T-cell (primary cell): ENCODE results near the gene ITGA7. TPM values are rescaled to one million over a fixed set of nuclear protein-coding genes. Genes with fewer than 3 reads are reported as not detected.
"Not testable (repeated sequence)": the region's sequence is repeated elsewhere in the genome, so short reads cannot be mapped to it uniquely, and the experiment has no call there.

Experiments
- ATAC-seq, 4 experiments: fragments of 200-7000 bp in 3 of 4; fragments of 150-1000 bp in 1 of 4; cut with Tn5 transposase; replicated peaks in 1 of 4; 1 replicate in 3 of 4; 2 replicates in 1 of 4; pipeline ENCODE4 v1.10.0; 2021; ENCODE audit warnings: moderate library complexity in 3 of 4, mild to moderate bottlenecking in 2 of 4, moderate number of reproducible peaks in 1 of 4
- CTCF ChIA-PET, 2 donors: fragments of 300-600 bp; sonication (Branson Sonifier 250); formaldehyde crosslinking; loops; one replicate each; lab custom pipeline; 2022; ENCODE audit warnings: antibody characterized with exemption in 2 of 2; lab: Charles Lee
- POLR2A ChIA-PET, 2 donors: fragments of 300-600 bp; sonication (Branson Sonifier 250); formaldehyde crosslinking; loops; one replicate each; lab custom pipeline; 2022; ENCODE audit warnings: antibody characterized with exemption in 2 of 2; lab: Charles Lee
- DNase-seq, 35 experiments: peaks; one replicate each; pipeline versions ENCODE4 v3.0.0 to v3.0.0-alpha.2; 2013 to 2023
- H3K27ac ChIP-seq: one replicate; pipeline ENCODE4 v1.5.1; 2013; ENCODE audit warnings: low read length
- H3K27me3 ChIP-seq, 2 experiments: replicated peaks in 1 of 2; 1 replicate in 1 of 2; 2 replicates in 1 of 2; pipeline versions ENCODE4 v1.6.1 to v1.7.0; 2013; ENCODE audit warnings: low read length in 1 of 2, mixed read lengths in 1 of 2; ENCODE audit not compliant: control insufficient read depth in 2 of 2, insufficient read depth in 2 of 2; ENCODE audit errors: extremely low read depth in 1 of 2
- H3K36me3 ChIP-seq, 2 donors: 1 replicate in 1 of 2; 2 replicates in 1 of 2; pipeline versions ENCODE4 v1.6.1 to v1.7.0; 2013; ENCODE audit warnings: low read length in 1 of 2; ENCODE audit not compliant: control insufficient read depth in 2 of 2, insufficient read depth in 1 of 2; ENCODE audit errors: extremely low read depth in 1 of 2
- H3K4me1 ChIP-seq, 2 experiments: 1 replicate in 1 of 2; 2 replicates in 1 of 2; pipeline versions ENCODE4 v1.6.1 to v1.7.0; 2013; ENCODE audit warnings: low read length in 2 of 2, mixed read lengths in 1 of 2; ENCODE audit not compliant: insufficient read depth in 2 of 2, control insufficient read depth in 1 of 2; ENCODE audit errors: extremely low read depth in 1 of 2
- H3K4me3 ChIP-seq, 2 donors: 1 replicate in 1 of 2; 2 replicates in 1 of 2; pipeline versions ENCODE4 v1.5.1 to v1.7.0; 2013; ENCODE audit warnings: mild to moderate bottlenecking in 2 of 2, low read length in 1 of 2, moderate library complexity in 1 of 2; ENCODE audit not compliant: control insufficient read depth in 1 of 2; ENCODE audit errors: extremely low read depth in 1 of 2
- H3K9me3 ChIP-seq: 2 replicates; pipeline ENCODE4 v1.7.0; 2013
- H3K27ac Mint-ChIP-seq, 2 donors: one replicate each; pipeline ENCODE4 v1.8.0; 2020 to 2021; ENCODE audit warnings: mild to moderate bottlenecking in 2 of 2, mixed read lengths in 2 of 2
- H3K27me3 Mint-ChIP-seq, 2 donors: one replicate each; pipeline ENCODE4 v1.8.0; 2021 to 2022; ENCODE audit warnings: mixed read lengths in 2 of 2
- H3K36me3 Mint-ChIP-seq: one replicate; pipeline ENCODE4 v1.8.0; 2021; ENCODE audit warnings: mixed read lengths
- H3K4me1 Mint-ChIP-seq, 3 donors: one replicate each; pipeline ENCODE4 v1.8.0; 2020 to 2022; ENCODE audit warnings: mixed read lengths in 3 of 3, mild to moderate bottlenecking in 1 of 3
- H3K4me3 Mint-ChIP-seq, 3 donors: one replicate each; pipeline ENCODE4 v1.8.0; 2020 to 2022; ENCODE audit warnings: mild to moderate bottlenecking in 3 of 3, mixed read lengths in 3 of 3, moderate library complexity in 3 of 3
- H3K9me3 Mint-ChIP-seq, 3 donors: one replicate each; pipeline ENCODE4 v1.8.0; 2020 to 2022; ENCODE audit warnings: mixed read lengths in 3 of 3
- WGBS: methylation state at CpG from one replicate; pipeline ENCODE4 v1.1.5; 2013; ENCODE audit warnings: missing lambda C conversion rate; ENCODE audit not compliant: insufficient coverage; 5-methylcytosine and 5-hydroxymethylcytosine counted together
- total RNA-seq, 35 experiments: library from RNA in 6 of 35; stranded (reverse) in 6 of 35; fragments of 120-200 nt in 1 of 35; gene quantifications; one replicate each; pipeline versions ENCODE4 v1.2.1 to v1.2.4 and lab custom pipeline; 2013 to 2026

Gene ITGA7
- total RNA-seq, 5 donors from 2014 or later (not counting 1 experiment from before 2014, with no cell fraction given), result 2.6 to 4.6 (median 3.1) TPM

DNA sequence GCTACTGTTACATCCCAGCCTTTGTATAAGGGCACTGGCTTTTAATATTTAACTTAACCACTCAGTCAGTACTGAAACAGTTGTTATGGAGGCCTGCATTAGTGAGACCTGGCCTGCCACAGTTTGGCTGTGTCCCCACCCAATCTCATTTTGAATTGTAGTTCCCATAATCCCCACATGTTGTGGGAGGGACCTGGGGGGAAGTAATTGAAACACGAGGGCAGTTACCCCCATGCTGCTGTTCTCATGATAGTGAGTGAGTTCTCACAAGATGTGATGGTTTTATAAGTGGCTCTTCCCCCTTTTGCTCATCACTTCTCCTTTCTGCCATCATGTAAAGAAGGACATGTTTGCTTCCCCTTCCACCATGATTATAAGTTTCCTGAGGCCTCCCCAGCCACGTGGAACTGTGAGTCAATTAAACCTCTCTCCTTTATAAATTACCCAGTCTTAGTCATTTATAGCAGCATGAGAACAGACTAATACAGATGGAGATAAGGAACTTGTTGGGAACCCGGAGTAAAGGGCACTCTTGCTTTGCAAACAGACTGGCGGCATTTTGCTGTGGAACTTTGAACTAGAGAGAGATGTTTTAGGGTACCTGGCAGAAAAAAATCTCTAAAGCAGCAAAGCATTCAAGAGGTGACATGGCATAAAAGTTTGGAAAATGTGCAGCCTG is 56.9 kb downstream of the ITGA7 start:
- H3K27ac ChIP-seq, result not testable (repeated sequence)

GRCh38 chr12:55647027-55647426 is 60.7 kb downstream of the ITGA7 start:
- no peaks in the 10 kb centered on the region for H3K9me3 Mint-ChIP-seq
- H3K36me3 ChIP-seq, result no peaks in the 10 kb centered on the region
- no peak overlapping the region for H3K4me3 Mint-ChIP-seq
- H3K9me3 ChIP-seq, result no peaks in the 10 kb centered on the region
- H3K4me3 ChIP-seq, result no peak overlapping the region
- DNase-seq (no peak), ATAC-seq (no peak)
- peaks cover 0 to 15% of the 10 kb centered on the region in 2 experiments for H3K4me1 ChIP-seq
- peaks cover 15 to 28% (median 18%) of the 10 kb centered on the region in 3 donors for H3K4me1 Mint-ChIP-seq
- ChIA-PET CTCF (interaction anchor here (1.0 to 4.4 kb wide), 5 partner anchors 9 to 91 kb away, joined by 3 to 37 read pairs (median 3); partner anchors contain the start of gene BLOC1S1 (in 1 of the 2)), POLR2A (no interaction called here)
- H3K27me3 Mint-ChIP-seq, result no peaks in the 10 kb centered on the region
- peak overlapping the region; percentile 54 to 75 for H3K27ac Mint-ChIP-seq
- H3K27me3 ChIP-seq, result no peaks in the 10 kb centered on the region
- no peaks in the 10 kb centered on the region for H3K36me3 Mint-ChIP-seq
- peak overlapping the region; percentile 74 for H3K27ac ChIP-seq
- WGBS, result no CpG with 5 or more reads among the region's 5 CpGs

More for the DNA sequence above, 56.9 kb downstream of the ITGA7 start:
- DNase-seq, H3K9me3 Mint-ChIP-seq, H3K36me3 ChIP-seq, H3K27me3 Mint-ChIP-seq, H3K4me3 Mint-ChIP-seq, POLR2A ChIA-PET, ATAC-seq, H3K27ac Mint-ChIP-seq, H3K27me3 ChIP-seq, H3K4me3 ChIP-seq, H3K9me3 ChIP-seq, H3K36me3 Mint-ChIP-seq: not testable (repeated sequence)
- H3K4me1 Mint-ChIP-seq, result peaks cover 10 to 14% (median 14%) of the 10 kb centered on the region in 3 donors
- H3K4me1 ChIP-seq, result peaks cover 0 to 10% of the 10 kb centered on the region in 2 experiments
- 60% methylated on average over 1 of the region's 4 CpGs for WGBS
- CTCF ChIA-PET, result interaction anchor here in 1 of 2 donors (0.6 kb wide), 1 partner anchor 985 kb away, joined by 4 read pairs; no protein-coding TSS in a partner anchor

GRCh38 chr12:55644591-55644990 is 63.1 kb downstream of the ITGA7 start:
- Mint-ChIP-seq H3K27me3 (no peaks in the 10 kb centered on the region), H3K27ac (no peak overlapping the region), H3K4me3 (no peak overlapping the region), H3K4me1 (peaks cover 21 to 28% (median 22%) of the 10 kb centered on the region in 3 donors), H3K9me3 (no peaks in the 10 kb centered on the region), H3K36me3 (no peaks in the 10 kb centered on the region)
- no peak for ATAC-seq
- WGBS, result no CpG with 5 or more reads among the region's 1 CpG
- peaks cover 0 to 15% of the 10 kb centered on the region in 2 experiments for H3K4me1 ChIP-seq
- no peaks in the 10 kb centered on the region for H3K27me3 ChIP-seq
- ChIA-PET POLR2A (interaction anchor here in 1 of 2 donors (0.6 kb wide), 1 partner anchor 22 kb away, joined by 5 read pairs; no protein-coding TSS in a partner anchor), CTCF (interaction anchor here (0.6 to 4.4 kb wide), 5 partner anchors 12 to 245 kb away, joined by 3 to 37 read pairs (median 4); no protein-coding TSS in a partner anchor)
- no peak overlapping the region for H3K27ac ChIP-seq
- H3K4me3 ChIP-seq, result no peak overlapping the region
- no peaks in the 10 kb centered on the region for H3K36me3 ChIP-seq
- H3K9me3 ChIP-seq, result no peaks in the 10 kb centered on the region
- DNase-seq, result no peak

- peaks cover 22 to 30% (median 25%) of the 10 kb centered on the region in 3 donors for H3K4me1 Mint-ChIP-seq
These were observed 65.0 kb downstream of the ITGA7 start for GRCh38 chr12:55642669-55643068.

GRCh38 chr12:55642267-55642666 is 65.4 kb downstream of the ITGA7 start:
- Histone ChIP-seq H3K4me1 (peaks cover 0 to 23% of the 10 kb centered on the region in 2 experiments), H3K4me3 (no peak overlapping the region), H3K27me3 (peaks cover 0 to 3% of the 10 kb centered on the region in 2 experiments), H3K9me3 (no peaks in the 10 kb centered on the region), H3K27ac (no peak overlapping the region), H3K36me3 (no peaks in the 10 kb centered on the region)
- Mint-ChIP-seq H3K27me3 (peaks cover 0 to 7% of the 10 kb centered on the region in 2 donors), H3K36me3 (no peaks in the 10 kb centered on the region), H3K9me3 (no peaks in the 10 kb centered on the region), H3K4me3 (no peak overlapping the region), H3K27ac (no peak overlapping the region), H3K4me1 (peaks cover 27 to 34% (median 29%) of the 10 kb centered on the region in 3 donors)
- ChIA-PET POLR2A (no interaction called here), CTCF (interaction anchor here in 1 of 2 donors (0.6 to 1.4 kb wide), 2 partner anchors 14 to 457 kb away, joined by 3 to 4 read pairs; no protein-coding TSS in a partner anchor)
- DNase-seq, result no peak
- no peak for ATAC-seq
- no CpG with 5 or more reads among the region's 2 CpGs for WGBS

More at GRCh38 chr12:55642669-55643068, 65.0 kb downstream of the ITGA7 start:
- Mint-ChIP-seq H3K36me3 (no peaks in the 10 kb centered on the region), H3K9me3 (no peaks in the 10 kb centered on the region), H3K27ac (peak overlapping the region in 1 of 2 donors; percentile 56), H3K27me3 (peaks cover 0 to 3% of the 10 kb centered on the region in 2 donors), H3K4me3 (no peak overlapping the region)
- Histone ChIP-seq H3K36me3 (no peaks in the 10 kb centered on the region), H3K27me3 (peaks cover 0 to 3% of the 10 kb centered on the region in 2 experiments), H3K4me3 (no peak overlapping the region), H3K27ac (no peak overlapping the region), H3K4me1 (peaks cover 0 to 20% of the 10 kb centered on the region in 2 experiments), H3K9me3 (no peaks in the 10 kb centered on the region)
- CTCF ChIA-PET, result interaction anchor here in 1 of 2 donors (0.6 to 1.4 kb wide), 2 partner anchors 14 to 457 kb away, joined by 3 to 4 read pairs; no protein-coding TSS in a partner anchor
- ATAC-seq (no peak), DNase-seq (peak in 6 of 35 experiments; percentile 7 to 24 (median 12))
- WGBS, result 67% methylated on average over 2 of the region's 7 CpGs
- POLR2A ChIA-PET, result no interaction called here

DNA sequence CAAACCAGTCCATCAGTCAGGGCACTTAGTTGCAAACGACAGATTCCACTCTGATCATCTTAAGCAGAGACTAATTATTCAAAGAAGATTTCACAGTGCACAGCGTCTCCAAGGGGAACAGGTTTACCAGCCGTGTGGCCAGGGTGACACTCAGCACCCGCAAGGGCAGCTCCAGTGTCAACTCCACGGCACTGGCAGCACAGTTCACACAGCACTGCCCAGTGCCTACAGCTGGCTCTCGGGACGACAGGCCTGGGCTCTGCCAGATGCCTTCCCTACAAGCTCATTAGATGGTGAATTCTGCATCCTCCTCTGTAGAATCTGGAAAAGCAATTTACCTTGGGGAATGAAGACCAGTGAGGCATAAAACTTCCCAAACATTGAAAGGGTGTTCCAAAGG is 66.1 kb downstream of the ITGA7 start:
- no peak for ATAC-seq

More for the DNA sequence above, 66.1 kb downstream of the ITGA7 start:
- no peak overlapping the region for H3K4me3 Mint-ChIP-seq
- H3K36me3 Mint-ChIP-seq, result no peaks in the 10 kb centered on the region
- no peaks in the 10 kb centered on the region for H3K9me3 Mint-ChIP-seq
- no peak overlapping the region for H3K4me3 ChIP-seq
- ChIA-PET CTCF (interaction anchor here in 1 of 2 donors (1.4 kb wide), 1 partner anchor 15 kb away, joined by 4 read pairs; no protein-coding TSS in a partner anchor), POLR2A (no interaction called here)
- peaks cover 29 to 32% (median 32%) of the 10 kb centered on the region in 3 donors for H3K4me1 Mint-ChIP-seq
- H3K36me3 ChIP-seq, result no peaks in the 10 kb centered on the region
- no peak overlapping the region for H3K27ac ChIP-seq
- peaks cover 0 to 3% of the 10 kb centered on the region in 2 experiments for H3K27me3 ChIP-seq
- peaks cover 0 to 26% of the 10 kb centered on the region in 2 experiments for H3K4me1 ChIP-seq
- DNase-seq, result no peak
- WGBS, result 89% methylated on average over 5 of the region's 7 CpGs
- no peaks in the 10 kb centered on the region for H3K9me3 ChIP-seq
- H3K27me3 Mint-ChIP-seq, result peaks cover 0 to 10% of the 10 kb centered on the region in 2 donors
- no peak overlapping the region for H3K27ac Mint-ChIP-seq
